HEK293 (cell line): ENCODE measurements around the gene HP.

ENCODE experiments used
- GFI1B ChIP-seq: fragments of 450-650 bp; formaldehyde crosslinking; IDR thresholded peaks from 2 replicates; pipeline ENCODE4 v1.5.1; 2016; ENCODE audit warnings: missing biosample characterization, missing genetic modification characterization
- HOXA7 ChIP-seq: sonication (generic); formaldehyde crosslinking; IDR thresholded peaks from 2 replicates; pipeline ENCODE4 v1.8.1; 2022; ENCODE audit warnings: missing genetic modification reagents, borderline replicate concordance
- PRDM4 ChIP-seq: fragments of 450-650 bp; formaldehyde crosslinking; IDR thresholded peaks from 2 replicates; pipeline ENCODE4 v1.5.1; 2017; ENCODE audit warnings: missing biosample characterization, missing genetic modification characterization
- RBAK ChIP-seq: fragments of 450-650 bp; formaldehyde crosslinking; IDR thresholded peaks from 2 replicates; pipeline ENCODE4 v1.5.1; 2016; ENCODE audit warnings: missing biosample characterization, missing genetic modification characterization
- SALL2 ChIP-seq: fragments of 450-650 bp; formaldehyde crosslinking; IDR thresholded peaks from 2 replicates; pipeline ENCODE4 v1.5.0; 2017; ENCODE audit warnings: missing biosample characterization, mild to moderate bottlenecking, missing genetic modification characterization, borderline replicate concordance
- SP2 ChIP-seq: fragments of 450-650 bp; formaldehyde crosslinking; IDR thresholded peaks from 2 replicates; pipeline ENCODE4 v1.5.1; 2016; ENCODE audit warnings: missing biosample characterization, missing genetic modification characterization
- ZBTB21 ChIP-seq: fragments of 450-650 bp; formaldehyde crosslinking; IDR thresholded peaks from 2 replicates; pipeline ENCODE4 v1.5.1; 2017; ENCODE audit warnings: missing biosample characterization, missing genetic modification characterization
- ZNF146 ChIP-seq: fragments of 450-650 bp; formaldehyde crosslinking; IDR thresholded peaks from 2 replicates; pipeline ENCODE4 v1.5.1; 2016; ENCODE audit warnings: missing biosample characterization, missing genetic modification characterization
- ZNF302 ChIP-seq: fragments of 450-650 bp; formaldehyde crosslinking; IDR thresholded peaks from 2 replicates; pipeline ENCODE4 v1.5.1; 2016; ENCODE audit warnings: missing biosample characterization, missing genetic modification characterization, low read depth
- ZNF37A ChIP-seq: fragments of 450-650 bp; IDR thresholded peaks from 2 replicates; pipeline ENCODE4 v1.5.1; 2018; ENCODE audit warnings: missing biosample characterization, missing genetic modification characterization
- ZNF391 ChIP-seq: fragments of 450-650 bp; formaldehyde crosslinking; IDR thresholded peaks from 2 replicates; pipeline ENCODE4 v1.5.1; 2016; ENCODE audit warnings: low read depth, missing biosample characterization, missing genetic modification characterization, borderline replicate concordance
- ZNF473 ChIP-seq: fragments of 450-650 bp; formaldehyde crosslinking; IDR thresholded peaks from 2 replicates; pipeline ENCODE4 v1.5.1; 2017; ENCODE audit warnings: missing biosample characterization, missing genetic modification characterization
- ZNF530 ChIP-seq: fragments of 450-650 bp; formaldehyde crosslinking; IDR thresholded peaks from 2 replicates; pipeline ENCODE4 v1.5.1; 2016; ENCODE audit warnings: low read depth, missing biosample characterization, missing genetic modification characterization
- ZNF549 ChIP-seq: fragments of 450-650 bp; IDR thresholded peaks from 2 replicates; pipeline ENCODE4 v1.5.1; 2018; ENCODE audit warnings: missing biosample characterization, missing genetic modification characterization, mild to moderate bottlenecking, inconsistent platforms, moderate library complexity
- ZNF558 ChIP-seq: fragments of 450-650 bp; formaldehyde crosslinking; IDR thresholded peaks from 2 replicates; pipeline ENCODE4 v1.5.1; 2016; ENCODE audit warnings: missing biosample characterization, missing genetic modification characterization
- ZNF561 ChIP-seq: fragments of 450-650 bp; IDR thresholded peaks from 2 replicates; pipeline ENCODE4 v1.5.1; 2018; ENCODE audit warnings: missing biosample characterization, missing genetic modification characterization, borderline replicate concordance
- ZNF621 ChIP-seq: fragments of 450-650 bp; formaldehyde crosslinking; IDR thresholded peaks from 2 replicates; pipeline ENCODE4 v1.5.1; 2017; ENCODE audit warnings: missing biosample characterization, missing genetic modification characterization
- ZNF624 ChIP-seq: fragments of 450-650 bp; formaldehyde crosslinking; IDR thresholded peaks from 2 replicates; pipeline ENCODE4 v1.5.1; 2017; ENCODE audit warnings: missing biosample characterization, missing genetic modification characterization
- ZNF677 ChIP-seq: fragments of 450-650 bp; IDR thresholded peaks from 2 replicates; pipeline ENCODE4 v1.5.0; 2018; ENCODE audit warnings: missing biosample characterization, mild to moderate bottlenecking, missing genetic modification characterization, moderate library complexity
- ZNF701 ChIP-seq: fragments of 450-650 bp; formaldehyde crosslinking; IDR thresholded peaks from 2 replicates; pipeline ENCODE4 v1.5.1; 2016; ENCODE audit warnings: missing biosample characterization, missing genetic modification characterization
- ZNF707 ChIP-seq: fragments of 450-650 bp; formaldehyde crosslinking; IDR thresholded peaks from 2 replicates; pipeline ENCODE4 v1.5.1; 2016; ENCODE audit warnings: missing biosample characterization, missing genetic modification characterization
- ZNF777 ChIP-seq: fragments of 450-650 bp; formaldehyde crosslinking; IDR thresholded peaks from 2 replicates; pipeline ENCODE4 v1.5.1; 2017; ENCODE audit warnings: missing biosample characterization, missing genetic modification characterization, borderline replicate concordance
- ZSCAN23 ChIP-seq: fragments of 450-650 bp; formaldehyde crosslinking; IDR thresholded peaks from 2 replicates; pipeline ENCODE4 v1.5.1; 2016; ENCODE audit warnings: missing biosample characterization, missing genetic modification characterization
- TF ChIP-seq, protein P1 (sequence below): fragments of 450-650 bp; formaldehyde crosslinking; IDR thresholded peaks from 2 replicates; pipeline ENCODE4 v1.5.1; 2016; ENCODE audit warnings: missing biosample characterization, missing genetic modification characterization
- TF ChIP-seq, protein P2 (sequence below): fragments of 450-650 bp; formaldehyde crosslinking; IDR thresholded peaks from 2 replicates; pipeline ENCODE4 v1.5.1; 2016; ENCODE audit warnings: missing biosample characterization, missing genetic modification characterization
- TF ChIP-seq, protein P3 (sequence below): fragments of 450-650 bp; formaldehyde crosslinking; IDR thresholded peaks from 2 replicates; pipeline ENCODE4 v1.5.1; 2016; ENCODE audit warnings: missing biosample characterization, missing genetic modification characterization
- TF ChIP-seq, protein P4 (sequence below): fragments of 450-650 bp; formaldehyde crosslinking; IDR thresholded peaks from 2 replicates; pipeline ENCODE4 v1.5.1; 2016; ENCODE audit warnings: missing biosample characterization, missing genetic modification characterization

Gene HP

GRCh38 chr16:72093448-72094265 lies 39.4 kb downstream of the HP start, which contains the start of the genes DHX38 and TXNL4B (continued):
- TF ChIP-seq, protein P1, sequence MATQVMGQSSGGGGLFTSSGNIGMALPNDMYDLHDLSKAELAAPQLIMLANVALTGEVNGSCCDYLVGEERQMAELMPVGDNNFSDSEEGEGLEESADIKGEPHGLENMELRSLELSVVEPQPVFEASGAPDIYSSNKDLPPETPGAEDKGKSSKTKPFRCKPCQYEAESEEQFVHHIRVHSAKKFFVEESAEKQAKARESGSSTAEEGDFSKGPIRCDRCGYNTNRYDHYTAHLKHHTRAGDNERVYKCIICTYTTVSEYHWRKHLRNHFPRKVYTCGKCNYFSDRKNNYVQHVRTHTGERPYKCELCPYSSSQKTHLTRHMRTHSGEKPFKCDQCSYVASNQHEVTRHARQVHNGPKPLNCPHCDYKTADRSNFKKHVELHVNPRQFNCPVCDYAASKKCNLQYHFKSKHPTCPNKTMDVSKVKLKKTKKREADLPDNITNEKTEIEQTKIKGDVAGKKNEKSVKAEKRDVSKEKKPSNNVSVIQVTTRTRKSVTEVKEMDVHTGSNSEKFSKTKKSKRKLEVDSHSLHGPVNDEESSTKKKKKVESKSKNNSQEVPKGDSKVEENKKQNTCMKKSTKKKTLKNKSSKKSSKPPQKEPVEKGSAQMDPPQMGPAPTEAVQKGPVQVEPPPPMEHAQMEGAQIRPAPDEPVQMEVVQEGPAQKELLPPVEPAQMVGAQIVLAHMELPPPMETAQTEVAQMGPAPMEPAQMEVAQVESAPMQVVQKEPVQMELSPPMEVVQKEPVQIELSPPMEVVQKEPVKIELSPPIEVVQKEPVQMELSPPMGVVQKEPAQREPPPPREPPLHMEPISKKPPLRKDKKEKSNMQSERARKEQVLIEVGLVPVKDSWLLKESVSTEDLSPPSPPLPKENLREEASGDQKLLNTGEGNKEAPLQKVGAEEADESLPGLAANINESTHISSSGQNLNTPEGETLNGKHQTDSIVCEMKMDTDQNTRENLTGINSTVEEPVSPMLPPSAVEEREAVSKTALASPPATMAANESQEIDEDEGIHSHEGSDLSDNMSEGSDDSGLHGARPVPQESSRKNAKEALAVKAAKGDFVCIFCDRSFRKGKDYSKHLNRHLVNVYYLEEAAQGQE (tag by site-specific recombination), result no peak; the same call in none of the 2 replicates
- TF ChIP-seq RBAK (tag by site-specific recombination) (no peak), ZNF707 (tag by site-specific recombination) (no peak), ZNF621 (tag by site-specific recombination) (no peak), ZNF37A (no peak), ZNF561 (tag by site-specific recombination) (peak; percentile 80), ZNF302 (tag by site-specific recombination) (no peak), ZNF558 (no peak), ZBTB21 (tag by site-specific recombination) (no peak), ZNF530 (tag by site-specific recombination) (no peak), ZNF701 (no peak), ZNF391 (tag by site-specific recombination) (no peak), HOXA7 (CRISPR knock-in tag) (no peak), SALL2 (tag by site-specific recombination) (no peak), ZSCAN23 (tag by site-specific recombination) (no peak), SP2 (tag by site-specific recombination) (peak; percentile 98), ZNF777 (tag by site-specific recombination) (no peak), ZNF549 (tag by site-specific recombination) (no peak), PRDM4 (tag by site-specific recombination) (0 out of 2 replicates have a peak, but pooled peaks have one; percentile 9), ZNF677 (no peak), ZNF146 (tag by site-specific recombination) (no peak), ZNF624 (tag by site-specific recombination) (no peak), ZNF473 (no peak), GFI1B (tag by site-specific recombination) (no peak)
- TF ChIP-seq, protein P2, sequence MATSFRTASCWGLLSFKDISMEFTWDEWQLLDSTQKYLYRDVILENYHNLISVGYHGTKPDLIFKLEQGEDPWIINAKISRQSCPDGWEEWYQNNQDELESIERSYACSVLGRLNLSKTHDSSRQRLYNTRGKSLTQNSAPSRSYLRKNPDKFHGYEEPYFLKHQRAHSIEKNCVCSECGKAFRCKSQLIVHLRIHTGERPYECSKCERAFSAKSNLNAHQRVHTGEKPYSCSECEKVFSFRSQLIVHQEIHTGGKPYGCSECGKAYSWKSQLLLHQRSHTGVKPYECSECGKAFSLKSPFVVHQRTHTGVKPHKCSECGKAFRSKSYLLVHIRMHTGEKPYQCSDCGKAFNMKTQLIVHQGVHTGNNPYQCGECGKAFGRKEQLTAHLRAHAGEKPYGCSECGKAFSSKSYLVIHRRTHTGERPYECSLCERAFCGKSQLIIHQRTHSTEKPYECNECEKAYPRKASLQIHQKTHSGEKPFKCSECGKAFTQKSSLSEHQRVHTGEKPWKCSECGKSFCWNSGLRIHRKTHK (tag by site-specific recombination), result no peak
- TF ChIP-seq, protein P3, sequence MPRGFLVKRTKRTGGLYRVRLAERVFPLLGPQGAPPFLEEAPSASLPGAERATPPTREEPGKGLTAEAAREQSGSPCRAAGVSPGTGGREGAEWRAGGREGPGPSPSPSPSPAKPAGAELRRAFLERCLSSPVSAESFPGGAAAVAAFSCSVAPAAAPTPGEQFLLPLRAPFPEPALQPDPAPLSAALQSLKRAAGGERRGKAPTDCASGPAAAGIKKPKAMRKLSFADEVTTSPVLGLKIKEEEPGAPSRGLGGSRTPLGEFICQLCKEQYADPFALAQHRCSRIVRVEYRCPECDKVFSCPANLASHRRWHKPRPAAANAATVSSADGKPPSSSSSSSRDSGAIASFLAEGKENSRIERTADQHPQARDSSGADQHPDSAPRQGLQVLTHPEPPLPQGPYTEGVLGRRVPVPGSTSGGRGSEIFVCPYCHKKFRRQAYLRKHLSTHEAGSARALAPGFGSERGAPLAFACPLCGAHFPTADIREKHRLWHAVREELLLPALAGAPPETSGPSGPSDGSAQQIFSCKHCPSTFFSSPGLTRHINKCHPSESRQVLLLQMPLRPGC (tag by site-specific recombination), result no peak
- TF ChIP-seq, protein P4, sequence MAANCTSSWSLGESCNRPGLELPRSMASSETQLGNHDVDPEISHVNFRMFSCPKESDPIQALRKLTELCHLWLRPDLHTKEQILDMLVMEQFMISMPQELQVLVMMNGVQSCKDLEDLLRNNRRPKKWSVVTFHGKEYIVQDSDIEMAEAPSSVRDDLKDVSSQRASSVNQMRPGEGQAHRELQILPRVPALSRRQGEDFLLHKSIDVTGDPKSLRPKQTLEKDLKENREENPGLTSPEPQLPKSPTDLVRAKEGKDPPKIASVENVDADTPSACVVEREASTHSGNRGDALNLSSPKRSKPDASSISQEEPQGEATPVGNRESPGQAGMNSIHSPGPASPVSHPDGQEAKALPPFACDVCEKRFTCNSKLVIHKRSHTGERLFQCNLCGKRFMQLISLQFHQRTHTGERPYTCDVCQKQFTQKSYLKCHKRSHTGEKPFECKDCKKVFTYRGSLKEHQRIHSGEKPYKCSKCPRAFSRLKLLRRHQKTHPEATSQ (tag by site-specific recombination), result no peak
